Sigmoid colon (tissue), 7 donors: ENCODE measurements around the gene NDUFB10. TPM values are rescaled to one million over a fixed set of nuclear protein-coding genes. Genes with fewer than 3 reads are reported as not detected.

Source experiments
- DNase-seq: peaks from one replicate; pipeline ENCODE4 v3.0.0-alpha.2; 2019
- H3K27ac ChIP-seq, 4 donors: fragments of 200-600 bp; sonication (generic); one replicate each; pipeline ENCODE4 v1.5.1; 2016 to 2019; ENCODE audit warnings: mild to moderate bottlenecking in 1 of 4
- H3K27me3 ChIP-seq, 3 donors: fragments of 200-600 bp; sonication (generic); one replicate each; pipeline ENCODE4 v1.5.1; 2019; ENCODE audit warnings: mild to moderate bottlenecking in 1 of 3
- H3K36me3 ChIP-seq, 4 donors: fragments of 200-600 bp; sonication (generic); one replicate each; pipeline ENCODE4 v1.5.1; 2016 to 2019
- H3K4me1 ChIP-seq, 4 donors: fragments of 200-600 bp; sonication (generic); one replicate each; pipeline ENCODE4 v1.5.1; 2017 to 2019
- H3K4me3 ChIP-seq, 4 donors: fragments of 200-600 bp; sonication (generic); one replicate each; pipeline ENCODE4 v1.5.1; 2017 to 2019; ENCODE audit warnings: mild to moderate bottlenecking in 2 of 4, moderate library complexity in 1 of 4
- H3K9me3 ChIP-seq, 4 donors: fragments of 200-600 bp in 3 of 4; sonication (generic) in 3 of 4; one replicate each; pipeline versions ENCODE4 v1.5.1 to v1.6.1; 2013 to 2019
- EP300 ChIP-seq, 4 donors: sonication (generic); formaldehyde crosslinking; IDR thresholded peaks; one replicate each; pipeline ENCODE4 v1.6.1; 2017; ENCODE audit warnings: antibody characterized with exemption in 4 of 4
- POLR2A ChIP-seq, 2 donors: fragments of 450-650 bp; IDR thresholded peaks; one replicate each; pipeline ENCODE4 v1.6.1; 2016; ENCODE audit warnings: antibody characterized with exemption in 2 of 2, mild to moderate bottlenecking in 2 of 2, moderate library complexity in 2 of 2
- POLR2AphosphoS5 ChIP-seq, 4 donors: sonication (generic); formaldehyde crosslinking; IDR thresholded peaks; one replicate each; pipeline ENCODE4 v1.6.1; 2017; ENCODE audit warnings: antibody characterized with exemption in 4 of 4
- WGBS, 2 donors: extraction: QIAGEN DNeasy Blood & Tissue Kit; methylation state at CpG; one replicate each; pipeline ENCODE4 v1.1.7; 2013; 5-methylcytosine and 5-hydroxymethylcytosine counted together
- intact Hi-C: fragments of 100-400 bp; cut with DNase I; formaldehyde crosslinking; loops from one replicate; pipeline ENCODE4 v1.15.1; 2023
- polyA plus RNA-seq, 3 donors: library from polyadenylated mRNA; stranded (reverse); fragments of 200-250 nt; gene quantifications; one replicate each; pipeline ENCODE4 v1.2.3, GENCODE V29; 2013
- total RNA-seq, 4 donors: library from RNA; depleted of rRNA; stranded (reverse); fragments of >200 nt; gene quantifications; one replicate each; pipeline ENCODE4 v1.1.0, GENCODE V29; 2016
- TF ChIP-seq, protein P1 (sequence below), 4 experiments: fragments of 450-650 bp in 3 of 4; fragments of 200-600 bp in 1 of 4; IDR thresholded peaks; one replicate each; pipeline ENCODE4 v1.5.1; 2016 to 2019; ENCODE audit warnings: antibody characterized with exemption in 4 of 4, mild to moderate bottlenecking in 3 of 4, moderate library complexity in 2 of 4
- donor health status: healthy with polysubstance abuse.
- donor health status: Bipolar disorder and iron deficiency.
- donor health status: healthy.

NDUFB10 gene
- total and polyA plus RNA-seq, 7 donors = 200 to 489 (median 298) TPM

GRCh38 chr16:1942047-1942809 is 17.1 kb upstream of the NDUFB10 start:
- 8 to 14% methylated on average over 17 of the region's 17 CpGs for WGBS, 2 donors
- peak overlapping the region; percentile 84 to 90 (median 87) for H3K27ac ChIP-seq
- intact Hi-C loops = no loop called here
- TF ChIP-seq, protein P1, sequence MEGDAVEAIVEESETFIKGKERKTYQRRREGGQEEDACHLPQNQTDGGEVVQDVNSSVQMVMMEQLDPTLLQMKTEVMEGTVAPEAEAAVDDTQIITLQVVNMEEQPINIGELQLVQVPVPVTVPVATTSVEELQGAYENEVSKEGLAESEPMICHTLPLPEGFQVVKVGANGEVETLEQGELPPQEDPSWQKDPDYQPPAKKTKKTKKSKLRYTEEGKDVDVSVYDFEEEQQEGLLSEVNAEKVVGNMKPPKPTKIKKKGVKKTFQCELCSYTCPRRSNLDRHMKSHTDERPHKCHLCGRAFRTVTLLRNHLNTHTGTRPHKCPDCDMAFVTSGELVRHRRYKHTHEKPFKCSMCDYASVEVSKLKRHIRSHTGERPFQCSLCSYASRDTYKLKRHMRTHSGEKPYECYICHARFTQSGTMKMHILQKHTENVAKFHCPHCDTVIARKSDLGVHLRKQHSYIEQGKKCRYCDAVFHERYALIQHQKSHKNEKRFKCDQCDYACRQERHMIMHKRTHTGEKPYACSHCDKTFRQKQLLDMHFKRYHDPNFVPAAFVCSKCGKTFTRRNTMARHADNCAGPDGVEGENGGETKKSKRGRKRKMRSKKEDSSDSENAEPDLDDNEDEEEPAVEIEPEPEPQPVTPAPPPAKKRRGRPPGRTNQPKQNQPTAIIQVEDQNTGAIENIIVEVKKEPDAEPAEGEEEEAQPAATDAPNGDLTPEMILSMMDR (IDR thresholded peaks at IDR 0.05) = no peak
- TF ChIP-seq POLR2AphosphoS5 (IDR thresholded peaks at IDR 0.05) = peak in 1 of 4 donors; percentile 16
- TF ChIP-seq EP300 (IDR thresholded peaks at IDR 0.05) = no peak
- peak; percentile 75 for DNase-seq
- peaks cover 0 to 41% (median 27%) of the 10 kb centered on the region in 4 donors for H3K36me3 ChIP-seq
- H3K9me3 ChIP-seq = no peaks in the 10 kb centered on the region
- peaks cover 0 to 30% (median 14%) of the 10 kb centered on the region in 4 donors for H3K4me1 ChIP-seq
- peak overlapping the region; percentile 78 to 95 (median 83) for H3K4me3 ChIP-seq
- no peaks in the 10 kb centered on the region for H3K27me3 ChIP-seq

DNA sequence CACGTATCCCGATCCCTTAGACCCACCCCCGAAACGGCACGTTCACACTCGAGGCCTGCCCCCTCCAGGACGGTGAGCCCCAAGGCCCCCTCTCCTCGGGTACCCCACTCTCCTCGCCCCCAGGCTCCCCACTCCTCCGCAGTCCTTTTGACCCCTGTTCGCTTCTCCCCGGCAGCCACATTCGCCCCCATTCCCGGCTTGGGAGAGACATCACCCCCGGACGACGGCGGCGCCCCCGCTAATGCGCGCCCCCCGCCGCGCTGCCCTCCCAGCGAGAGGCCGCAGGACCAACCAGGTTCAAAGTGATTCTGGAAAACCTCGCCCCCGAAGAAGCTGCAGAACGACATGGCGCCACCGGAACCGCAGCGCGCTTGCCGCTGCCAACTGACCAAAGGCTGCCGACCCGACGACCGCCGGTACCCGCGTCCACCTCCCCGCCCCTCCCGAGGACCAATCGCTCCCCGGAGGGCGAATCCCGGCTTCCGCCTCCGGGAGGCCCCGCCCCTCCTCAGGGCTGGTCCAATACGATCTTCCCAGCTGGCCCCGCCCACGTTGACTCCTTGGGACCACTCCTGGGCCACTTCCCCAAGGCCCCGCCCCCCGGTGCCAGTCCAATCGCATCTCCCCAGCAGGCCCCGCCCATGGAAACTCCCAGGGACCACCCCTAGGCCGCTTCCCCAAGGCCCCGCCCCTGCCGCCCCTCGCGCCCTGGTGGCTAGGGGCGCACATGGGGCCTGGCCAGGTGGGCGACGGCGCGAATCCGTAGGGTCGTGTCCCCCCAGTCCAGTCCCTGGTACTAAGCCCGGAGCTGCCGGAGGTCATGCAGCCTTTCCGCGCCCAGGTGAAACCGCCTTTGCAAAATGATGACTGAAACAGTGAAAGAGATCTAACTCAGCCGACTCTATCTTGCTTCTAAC is 16.3 kb upstream of the NDUFB10 start, which contains the start of gene MSRB1:
TSS of gene MSRB1 (minus strand) at position 390 of the 917 bp plus-strand sequence. CDS start at position 347, 43 bp downstream.
- Histone ChIP-seq H3K36me3 (peaks cover 0 to 32% (median 23%) of the 10 kb centered on the region in 4 donors), H3K27ac (peak within 1 kb of the TSS; percentile 84 to 90 (median 87)), H3K9me3 (no peaks in the 10 kb centered on the region), H3K4me1 (peaks cover 0 to 30% (median 14%) of the 10 kb centered on the region in 4 donors), H3K27me3 (no peaks in the 10 kb centered on the region), H3K4me3 (peak within 1 kb of the TSS; percentile 78 to 95 (median 83))
- intact Hi-C loops = no loop called here
- 1% methylated on average over 77 of the region's 77 CpGs for WGBS, 2 donors
- DNase-seq = peak; percentile 100
- no peak for TF ChIP-seq EP300 (IDR thresholded peaks at IDR 0.05)
- peak; percentile 96 to 99 (median 98) for TF ChIP-seq POLR2AphosphoS5 (IDR thresholded peaks at IDR 0.05)
- TF ChIP-seq, protein P1 (IDR thresholded peaks at IDR 0.05) = no peak
- peak; percentile 93 to 95 for TF ChIP-seq POLR2A (IDR thresholded peaks at IDR 0.05)

DNA sequence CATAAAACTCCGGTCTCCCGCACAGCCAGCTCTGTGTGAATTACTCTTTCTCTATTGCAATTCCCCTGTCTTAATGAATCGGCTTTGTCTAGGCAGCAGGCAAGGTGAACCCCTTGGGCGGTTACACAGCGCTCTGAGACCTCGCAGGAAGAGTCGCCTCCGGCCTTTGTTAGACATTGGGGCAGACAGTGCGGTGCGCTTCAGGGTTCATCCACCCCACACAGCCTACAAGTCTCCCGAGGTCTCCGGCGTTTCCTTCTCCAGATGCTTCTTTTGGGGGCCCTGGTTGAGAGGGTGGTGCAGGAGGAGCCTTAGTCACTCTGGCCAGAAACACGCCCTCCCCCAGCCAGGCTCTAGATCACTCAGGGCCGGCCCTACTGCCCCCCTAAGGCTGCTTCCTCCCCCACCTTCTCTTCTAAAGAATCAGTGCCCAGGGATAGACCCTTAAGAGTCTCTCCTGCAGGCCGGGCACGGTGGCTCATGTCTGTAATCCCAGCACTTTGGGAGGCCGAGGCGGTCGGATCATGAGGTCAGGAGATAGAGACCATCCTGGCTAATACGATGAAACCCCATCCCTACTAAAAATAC is 14.6 kb upstream of the NDUFB10 start:
- Histone ChIP-seq H3K27me3 (no peaks in the 10 kb centered on the region), H3K4me1 (peaks cover 0 to 30% (median 14%) of the 10 kb centered on the region in 4 donors), H3K36me3 (peaks cover 0 to 16% (median 8%) of the 10 kb centered on the region in 4 donors), H3K27ac (no peak overlapping the region), H3K4me3 (no peak overlapping the region), H3K9me3 (no peaks in the 10 kb centered on the region)
- peak; percentile 61 for DNase-seq
- WGBS, 2 donors = 92 to 96% methylated on average over 21 of the region's 21 CpGs
- intact Hi-C loops = no loop called here
- no peak for TF ChIP-seq EP300 (IDR thresholded peaks at IDR 0.05)
- no peak for TF ChIP-seq POLR2AphosphoS5 (IDR thresholded peaks at IDR 0.05)
- TF ChIP-seq POLR2A (IDR thresholded peaks at IDR 0.05) = no peak
- TF ChIP-seq, protein P1 (IDR thresholded peaks at IDR 0.05) = no peak

DNA sequence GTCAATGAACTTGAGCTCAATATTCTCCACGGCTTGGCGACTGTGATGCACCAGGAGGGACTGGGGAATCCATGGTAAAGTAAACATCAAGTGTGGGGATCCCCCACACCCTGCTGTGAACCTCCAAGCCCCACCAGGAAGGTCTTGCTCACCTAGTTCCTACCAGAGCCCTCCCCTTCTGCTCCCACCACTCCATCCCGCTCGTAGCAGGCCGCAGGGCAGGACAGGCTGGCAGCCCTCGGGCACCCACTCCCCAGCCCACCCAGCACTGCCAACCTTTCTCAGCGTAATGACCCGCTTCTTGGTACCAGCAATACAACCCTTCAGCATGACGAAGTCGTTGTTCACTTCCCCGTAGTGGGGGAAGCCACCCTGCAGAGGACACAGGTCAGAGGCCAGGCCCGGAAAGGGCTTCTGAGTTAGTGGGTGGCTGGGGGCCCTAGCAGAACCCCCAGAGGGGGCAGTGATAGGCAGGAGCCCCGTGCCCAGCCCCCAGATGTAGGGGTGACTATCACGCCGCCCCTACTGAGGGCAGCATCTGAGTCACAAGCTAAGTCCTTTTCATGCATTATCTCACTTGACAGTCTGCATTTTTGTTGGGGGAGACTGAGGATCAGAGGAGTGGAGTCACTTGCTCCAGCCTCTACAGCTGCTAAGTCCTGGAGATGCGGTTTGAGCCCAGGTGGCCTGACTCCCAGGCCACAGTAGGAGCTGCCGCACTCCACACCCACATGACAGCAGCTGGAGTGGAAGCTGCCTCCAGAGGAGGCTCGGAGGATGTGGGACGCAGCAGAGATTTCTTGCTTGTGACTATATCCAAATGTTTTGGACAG is 13.6 kb upstream of the NDUFB10 start:
- WGBS, 2 donors = 86 to 91% methylated on average over 19 of the region's 19 CpGs
- H3K27me3 ChIP-seq = no peaks in the 10 kb centered on the region
- H3K27ac ChIP-seq = no peak overlapping the region
- TF ChIP-seq, protein P1 (IDR thresholded peaks at IDR 0.05) = no peak
- TF ChIP-seq POLR2AphosphoS5 (IDR thresholded peaks at IDR 0.05) (no peak), EP300 (IDR thresholded peaks at IDR 0.05) (no peak), POLR2A (IDR thresholded peaks at IDR 0.05) (no peak)
- no peak overlapping the region for H3K4me3 ChIP-seq
- H3K36me3 ChIP-seq = peaks cover 0 to 5% (median 1%) of the 10 kb centered on the region in 4 donors
- peaks cover 0 to 29% (median 14%) of the 10 kb centered on the region in 4 donors for H3K4me1 ChIP-seq
- no peak for DNase-seq
- intact Hi-C loops = no loop called here
- H3K9me3 ChIP-seq = no peaks in the 10 kb centered on the region
